Measurements from ENCODE around the gene LARGE1.

Gene LARGE1

GRCh38 chr22:33557836-33558235 lies 362.4 kb downstream of the LARGE1 start:
- no peak for DNase-seq (ENCODE audit: low spot score)

- no peak for DNase-seq (ENCODE audit: low spot score)
Observed at GRCh38 chr22:33555814-33556522, 364.3 kb downstream of the LARGE1 start.

DNA sequence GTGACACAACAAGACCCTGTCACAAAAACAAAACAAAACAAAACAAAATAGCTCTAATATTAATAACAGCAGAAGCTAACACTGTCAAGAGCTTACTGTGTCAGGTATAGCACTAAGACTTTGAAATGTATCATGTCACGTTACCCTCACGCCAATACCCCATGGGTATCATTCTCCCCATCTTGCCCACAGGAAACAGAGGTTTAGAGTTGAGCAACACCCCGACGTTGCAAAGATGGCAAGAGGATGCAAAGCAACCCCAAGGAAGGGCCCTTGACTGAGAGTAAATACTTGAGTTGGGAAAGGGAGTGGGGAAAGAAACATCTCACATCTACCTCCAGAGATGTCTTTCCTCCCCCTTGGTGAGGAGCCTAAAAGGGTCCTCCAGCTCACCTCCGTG lies 366.8 kb downstream of the LARGE1 start:
- DNase-seq (ENCODE audit: low spot score), result no peak

GRCh38 chr22:33544707-33545106 lies 375.6 kb downstream of the LARGE1 start:
- peak; percentile 54 for DNase-seq (ENCODE audit: low spot score)

- DNase-seq (ENCODE audit: low spot score), result no peak
Observed at GRCh38 chr22:33542722-33543121, 377.6 kb downstream of the LARGE1 start.

GRCh38 chr22:33542153-33542552 lies 378.1 kb downstream of the LARGE1 start:
- DNase-seq (ENCODE audit: low spot score), result peak; percentile 59

- peak; percentile 12 for DNase-seq (ENCODE audit: low spot score)
Observed at GRCh38 chr22:33539902-33540751, 380.1 kb downstream of the LARGE1 start.

DNA sequence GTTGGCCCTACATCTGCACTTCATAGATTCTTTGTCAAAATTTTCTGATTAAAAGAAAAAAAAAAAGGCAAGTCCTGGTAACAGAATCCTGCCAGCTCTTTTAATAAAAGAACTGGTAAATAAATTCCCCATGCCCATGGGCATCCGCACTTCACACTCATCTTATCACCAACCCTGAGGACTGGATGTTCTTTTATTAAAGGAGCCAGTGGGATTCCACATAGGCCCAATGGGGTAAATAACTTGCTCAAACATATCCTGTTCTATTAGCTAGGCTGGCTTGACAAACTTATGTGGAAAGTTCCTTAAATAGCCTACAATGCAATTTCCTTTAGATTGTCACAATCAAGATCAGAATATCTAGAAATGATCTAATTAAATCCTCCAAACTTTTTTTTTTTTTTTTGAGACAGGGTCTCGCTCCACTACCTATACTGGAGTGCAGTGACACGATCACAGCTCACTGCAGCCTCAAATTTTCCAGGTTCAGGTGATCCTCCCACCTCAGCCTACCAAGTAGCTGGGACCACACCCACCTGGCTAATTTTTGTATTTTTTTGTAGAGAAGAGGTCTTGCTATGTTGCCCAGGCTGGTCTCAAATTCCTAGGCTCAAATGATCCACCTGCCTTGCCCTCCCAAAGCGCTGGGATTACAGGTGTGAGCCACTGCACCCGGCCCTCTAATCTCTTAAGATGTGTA lies 380.9 kb downstream of the LARGE1 start:
- DNase-seq (ENCODE audit: low spot score), result no peak

DNA sequence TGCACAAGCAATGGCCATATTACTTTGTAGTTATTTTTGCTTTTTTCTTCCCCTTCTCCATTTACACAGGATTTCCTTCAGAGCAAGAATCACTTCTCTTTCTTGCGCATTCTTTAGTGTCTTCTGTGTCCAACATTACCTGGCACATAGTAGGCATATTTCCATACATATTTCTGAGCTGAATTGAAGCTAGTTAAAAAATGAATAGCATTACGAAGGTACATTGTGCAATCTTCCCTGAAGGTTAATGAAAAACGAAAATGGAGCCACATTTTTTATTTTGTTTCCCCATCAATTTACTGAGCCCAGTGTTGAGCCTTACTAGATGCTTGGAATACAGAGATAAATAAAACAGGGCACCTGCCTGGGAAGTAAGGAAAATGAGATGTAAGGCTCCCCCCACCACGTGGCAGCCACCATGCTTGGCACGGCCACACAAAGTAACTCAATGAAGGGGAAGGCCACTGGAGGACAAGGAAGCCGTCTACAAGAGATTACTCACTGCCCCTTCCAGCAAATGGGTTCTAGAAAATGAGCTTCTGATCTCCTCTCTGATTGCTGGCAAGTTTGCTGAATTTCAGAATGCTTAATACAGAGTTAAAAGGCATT lies 381.9 kb downstream of the LARGE1 start:
- no peak for DNase-seq (ENCODE audit: low spot score)

DNA sequence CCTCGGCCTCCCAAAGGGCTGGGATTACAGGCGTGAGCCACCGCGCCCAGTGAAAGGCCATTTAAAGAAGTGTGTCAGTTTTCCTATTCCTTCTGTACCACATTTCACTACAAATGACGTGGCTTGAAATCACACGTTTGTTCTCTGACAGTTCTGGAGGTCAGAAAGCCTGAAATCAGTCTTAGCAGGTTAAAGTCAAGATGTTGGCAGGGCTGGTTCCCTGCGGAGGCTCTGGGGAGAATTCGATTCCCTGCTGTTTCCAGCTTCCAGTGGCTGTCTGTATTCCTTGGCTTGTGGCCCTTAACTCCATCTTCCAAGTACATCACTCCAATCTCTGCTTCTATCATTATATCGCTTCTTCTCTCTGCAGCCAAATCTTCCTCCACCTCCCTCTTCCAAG lies 383.2 kb downstream of the LARGE1 start:
- DNase-seq (ENCODE audit: low spot score), result no peak

DNA sequence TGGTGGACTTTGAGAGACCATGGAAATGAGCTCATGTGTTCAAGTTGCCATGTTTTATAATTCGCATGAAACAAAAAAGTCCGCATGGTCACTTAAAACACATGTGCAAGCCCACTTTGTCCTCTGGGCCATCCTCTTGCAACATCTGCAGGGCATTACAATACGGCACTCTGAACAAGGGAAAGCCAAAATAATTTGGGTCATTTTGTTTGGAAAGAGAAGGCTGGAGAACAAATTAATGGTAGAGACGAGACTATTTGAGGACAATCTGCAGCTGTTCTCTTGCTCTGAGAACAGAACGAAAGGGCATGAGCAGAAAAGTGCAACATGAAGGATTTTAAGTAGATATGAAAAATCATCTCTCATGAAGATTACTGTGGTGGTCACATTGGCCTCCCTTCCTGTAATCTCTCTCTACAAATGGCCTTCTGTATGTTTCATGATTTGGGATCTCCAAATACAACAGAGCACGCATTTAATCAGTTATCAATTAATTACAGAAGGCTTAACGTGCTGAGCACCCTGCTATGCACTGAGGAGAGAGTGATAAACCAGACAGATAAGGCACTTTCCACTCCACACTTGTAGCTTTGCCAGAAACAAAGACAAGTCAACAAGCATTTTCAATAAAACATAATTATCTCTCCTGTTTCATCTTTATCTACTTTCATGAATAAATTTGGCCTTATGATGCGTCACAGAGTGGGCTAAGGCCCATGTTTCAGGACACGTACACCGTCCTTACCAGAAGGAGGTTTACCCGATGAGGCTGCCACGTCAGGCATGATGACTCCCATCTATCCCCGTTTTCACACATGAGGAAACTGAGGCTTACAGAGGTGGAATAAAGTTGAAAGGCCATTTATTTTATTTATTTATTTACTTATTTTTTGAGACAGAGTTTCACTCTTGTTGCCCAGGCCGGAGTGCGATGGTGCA lies 384.1 kb downstream of the LARGE1 start:
- no peak for DNase-seq (ENCODE audit: low spot score)

GRCh38 chr22:33529424-33530113 lies 390.7 kb downstream of the LARGE1 start:
- DNase-seq (ENCODE audit: low spot score), result no peak

DNA sequence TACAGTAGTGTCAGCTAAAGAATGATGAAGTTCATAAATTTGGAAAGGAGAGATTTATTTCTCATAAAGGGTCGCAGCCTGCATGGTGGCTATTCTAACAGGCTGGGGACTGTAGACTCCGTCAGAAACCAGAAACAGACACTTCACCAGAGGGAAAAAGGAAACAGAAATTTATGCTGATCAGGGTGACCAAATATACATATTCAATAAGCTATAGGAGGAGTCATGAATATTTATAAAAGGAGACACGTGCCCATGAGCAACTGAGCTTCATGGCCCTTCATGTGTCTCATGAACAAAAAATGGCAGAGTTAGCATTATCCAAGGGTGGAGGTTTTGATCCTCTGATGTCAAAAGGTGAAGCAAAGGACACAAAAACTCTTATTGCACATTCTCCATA lies 392.1 kb downstream of the LARGE1 start:
- no peak for DNase-seq (ENCODE audit: low spot score)

- DNase-seq (ENCODE audit: low spot score), result no peak
Observed at GRCh38 chr22:33526434-33527107, 393.7 kb downstream of the LARGE1 start.

DNA sequence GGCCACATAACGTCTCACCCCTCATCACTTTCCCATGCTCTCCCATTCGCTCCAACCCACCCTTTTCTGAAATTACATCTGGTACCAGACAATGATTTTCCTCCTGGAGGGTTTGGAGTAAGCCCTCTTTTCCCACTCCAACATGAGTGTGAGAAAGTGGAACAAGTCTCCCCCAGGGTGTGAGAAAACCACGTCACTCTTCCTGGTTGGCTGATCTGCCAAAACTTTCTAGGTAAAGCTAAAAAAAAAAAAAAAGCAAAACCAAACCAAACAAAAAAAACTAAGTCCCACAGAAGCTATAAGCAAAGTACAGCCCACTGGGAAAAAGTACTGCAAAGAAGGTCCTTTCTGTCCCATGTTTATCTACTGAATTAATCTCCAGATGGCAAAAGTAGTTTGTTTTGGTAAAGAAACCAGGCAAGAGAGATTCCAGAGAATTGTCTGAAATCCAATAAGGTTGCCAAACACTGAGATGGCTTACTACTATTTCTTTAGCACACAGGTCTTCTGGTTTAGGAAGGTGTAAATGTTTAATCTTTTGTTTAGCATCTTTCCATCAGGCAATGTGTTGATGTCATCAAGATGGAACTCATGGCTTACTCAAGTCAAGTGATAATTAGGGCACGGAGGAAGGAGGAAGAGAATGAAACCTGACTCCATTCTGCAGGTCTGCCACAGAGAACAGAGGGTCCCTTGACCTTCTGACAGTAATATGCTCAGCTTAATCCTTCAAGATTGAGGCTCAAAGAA lies 395.6 kb downstream of the LARGE1 start:
- DNase-seq (ENCODE audit: low spot score), result no peak

DNA sequence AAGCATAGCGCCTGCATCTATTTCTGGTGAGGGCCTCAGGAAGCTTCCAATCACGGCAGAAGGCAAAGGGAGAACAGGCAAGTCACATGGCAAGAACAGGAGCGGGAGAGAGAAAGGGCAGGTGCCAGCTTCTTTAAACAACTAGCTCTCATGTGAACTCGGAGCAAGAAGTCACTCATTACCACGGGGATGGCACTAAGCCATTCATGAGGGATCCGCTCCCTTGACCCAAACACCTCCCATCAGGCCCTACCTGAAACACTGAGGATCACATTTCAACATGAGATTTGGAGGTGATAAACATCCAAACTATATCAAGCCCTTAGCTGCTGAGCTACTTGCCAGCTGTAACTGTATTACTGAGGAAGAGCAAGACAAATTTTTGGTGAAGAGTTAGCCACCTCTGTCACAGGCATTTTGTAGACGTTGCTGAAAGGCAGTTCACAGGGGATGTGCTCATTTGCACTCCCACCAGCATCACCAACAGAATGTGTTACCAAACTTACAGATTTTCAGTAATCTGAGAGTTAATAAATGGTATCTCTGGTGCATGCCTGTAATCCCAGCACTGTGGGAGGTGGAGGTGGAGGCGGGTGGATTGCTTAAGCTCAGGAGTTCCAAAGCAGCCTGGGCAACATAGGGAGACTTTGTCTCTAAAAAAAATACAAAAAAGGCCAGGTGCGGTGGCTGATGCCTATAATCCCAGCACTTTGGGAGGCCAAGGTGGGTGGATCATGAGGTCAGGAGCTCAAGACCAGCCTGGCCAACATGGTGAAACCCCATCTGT lies 398.2 kb downstream of the LARGE1 start:
- no peak for DNase-seq (ENCODE audit: low spot score)

GRCh38 chr22:33520904-33521780 lies 399.1 kb downstream of the LARGE1 start:
- DNase-seq (ENCODE audit: low spot score), result no peak
